ENCODE measurements around the gene MT1G.
"Not testable (repeated sequence)": the region's sequence is repeated elsewhere in the genome, so short reads cannot be mapped to it uniquely, and the experiment has no call there.

Gene MT1G

GRCh38 chr16:56665286-56666261 lies 2.3 kb downstream of the MT1G start:
- not testable (repeated sequence) for DNase-seq (ENCODE audit: low read depth)

- no peak for DNase-seq (ENCODE audit: low read depth)
These were observed 3.4 kb downstream of the MT1G start for GRCh38 chr16:56664506-56664905.

DNA sequence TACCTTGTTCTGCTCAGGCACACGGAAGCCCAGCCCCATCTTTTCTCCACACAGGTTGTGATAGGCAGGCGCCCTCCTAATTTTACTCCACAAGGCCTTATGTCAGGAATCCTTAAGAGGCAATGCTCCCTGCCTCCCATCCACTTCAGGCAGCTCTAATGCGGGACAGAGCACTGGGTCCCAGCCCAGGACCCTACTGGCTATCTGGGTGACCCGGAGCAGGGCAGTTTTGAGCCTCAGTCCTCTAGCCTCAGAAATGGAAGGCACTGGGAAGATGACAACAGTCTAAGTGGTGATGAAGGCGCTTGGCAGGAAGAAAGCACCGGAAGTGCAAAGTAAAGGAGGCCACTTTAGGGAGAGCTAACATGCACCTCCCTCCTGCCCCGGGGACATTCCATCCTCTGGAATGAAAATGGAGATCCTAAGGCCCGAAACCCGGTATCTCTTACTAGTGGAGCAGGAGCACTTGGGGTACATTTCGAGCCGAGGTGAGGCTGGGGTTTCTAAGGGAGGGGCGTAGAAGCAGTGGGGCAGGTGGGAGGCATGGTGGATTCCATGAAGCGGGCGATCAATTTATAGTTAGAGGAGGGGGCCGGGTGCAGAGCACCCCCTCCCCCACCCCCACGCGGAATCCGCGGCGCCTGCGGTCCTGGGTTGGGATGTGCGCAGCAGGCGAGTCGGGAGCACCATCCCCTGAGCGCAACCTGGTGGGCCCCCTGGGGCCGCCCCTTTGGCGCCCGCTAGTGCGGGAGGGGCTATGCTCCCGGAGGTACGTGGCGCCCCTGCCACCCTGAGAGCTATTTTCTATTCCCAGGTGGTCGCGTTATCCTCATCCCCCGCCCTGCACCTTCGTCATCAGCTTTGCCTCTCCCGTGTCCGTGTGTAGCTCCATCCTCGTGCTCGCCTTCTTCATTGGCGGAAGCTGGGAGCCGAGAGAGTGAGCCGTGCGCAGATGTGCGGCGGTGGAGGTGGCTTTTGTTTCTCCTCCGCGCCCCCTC lies 5.2 kb downstream of the MT1G start:
- no peak for DNase-seq (ENCODE audit: low read depth)

- DNase-seq (ENCODE audit: low read depth): no peak
These were observed 9.5 kb downstream of the MT1G start for GRCh38 chr16:56658327-56658875.

DNA sequence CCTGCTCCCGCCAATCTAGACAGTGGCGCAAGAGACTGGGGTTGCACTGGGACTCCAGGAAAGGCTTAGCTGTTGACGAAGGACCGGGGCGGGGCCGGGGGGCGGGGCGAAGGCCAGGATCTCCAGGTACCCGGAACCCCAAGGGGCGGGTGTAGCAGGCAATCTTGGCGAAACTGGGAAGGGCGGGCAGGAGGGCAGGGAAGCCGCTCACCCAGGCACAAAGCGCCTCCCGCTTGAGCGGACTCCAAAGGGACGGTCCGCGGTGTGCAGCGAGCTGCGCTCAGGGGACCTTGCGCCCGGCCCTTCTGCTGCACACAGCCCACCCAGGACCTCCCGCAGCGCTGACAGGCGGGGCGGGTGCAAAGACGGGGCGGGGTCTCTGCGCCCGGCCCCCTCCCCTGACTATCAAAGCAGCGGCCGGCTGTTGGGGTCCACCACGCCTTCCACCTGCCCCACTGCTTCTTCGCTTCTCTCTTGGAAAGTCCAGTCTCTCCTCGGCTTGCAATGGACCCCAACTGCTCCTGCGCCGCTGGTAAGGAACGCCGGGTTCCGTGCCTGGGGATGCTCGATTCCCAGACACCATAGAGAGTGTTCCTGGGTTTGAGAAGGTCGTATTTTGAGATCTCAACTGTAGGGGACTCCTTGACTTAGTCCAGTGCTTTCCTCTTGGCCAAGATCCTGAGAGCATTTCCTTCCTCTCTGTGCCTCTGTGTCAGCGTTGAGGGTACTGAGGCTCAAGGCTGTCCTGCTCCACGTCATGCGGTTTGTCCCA lies 10.1 kb downstream of the MT1G start, which contains the start of gene MT1F:
MT1F (plus strand) TSS at position 405 of the 772 bp plus-strand sequence; CDS start at position 505, 100 bp downstream.
- DNase-seq (ENCODE audit: low read depth): no peak

- DNase-seq (ENCODE audit: low read depth): no peak
These were observed 14.6 kb downstream of the MT1G start for GRCh38 chr16:56653218-56653617.

- DNase-seq (ENCODE audit: low read depth): no peak
These were observed 15.3 kb downstream of the MT1G start for GRCh38 chr16:56652600-56652999.

DNA sequence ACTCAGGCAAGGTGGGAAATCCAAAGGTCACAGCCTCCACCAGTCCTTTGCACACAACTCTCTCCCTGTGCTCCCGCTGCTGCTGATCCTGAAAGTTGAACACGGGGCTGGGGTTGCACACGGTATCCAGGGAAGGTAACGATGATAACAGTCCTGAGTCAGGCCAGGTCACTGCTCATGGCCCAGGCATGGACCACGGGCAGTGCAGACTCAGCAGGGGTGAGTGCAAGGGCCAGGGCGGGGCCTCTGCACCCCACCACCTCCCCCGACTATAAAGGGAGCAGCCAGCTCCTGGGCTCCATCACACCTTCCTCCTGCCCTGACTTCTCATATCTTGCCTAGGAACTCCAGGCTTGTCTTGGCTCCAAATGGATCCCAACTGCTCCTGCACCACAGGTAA lies 16.3 kb downstream of the MT1G start, which contains the start of gene MT1B:
MT1B (plus strand) TSS at position 301 of the 400 bp plus-strand sequence; CDS start at position 369, 68 bp downstream.
- DNase-seq (ENCODE audit: low read depth): no peak

DNA sequence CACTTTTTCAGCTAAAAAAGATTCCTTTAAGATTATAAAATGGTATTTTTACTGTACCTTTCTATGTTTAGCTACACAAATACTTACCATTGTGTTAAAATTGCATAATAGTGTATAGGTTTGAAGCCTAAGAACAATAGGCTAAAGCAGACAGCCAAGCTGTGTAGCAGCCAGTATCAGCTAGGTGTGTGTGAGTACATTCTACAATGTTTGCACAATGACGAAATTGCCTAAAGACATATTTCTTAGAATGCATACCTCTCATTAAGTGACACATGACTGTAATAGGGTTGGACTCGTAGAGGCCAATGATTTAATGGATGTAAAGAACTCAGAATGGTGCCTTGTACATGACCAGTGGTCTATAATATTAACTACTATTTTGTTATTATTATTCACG lies 18.0 kb downstream of the MT1G start:
- no peak for DNase-seq (ENCODE audit: low read depth)

GRCh38 chr16:56649271-56649670 lies 18.6 kb downstream of the MT1G start:
- no peak for DNase-seq (ENCODE audit: low read depth)

DNA sequence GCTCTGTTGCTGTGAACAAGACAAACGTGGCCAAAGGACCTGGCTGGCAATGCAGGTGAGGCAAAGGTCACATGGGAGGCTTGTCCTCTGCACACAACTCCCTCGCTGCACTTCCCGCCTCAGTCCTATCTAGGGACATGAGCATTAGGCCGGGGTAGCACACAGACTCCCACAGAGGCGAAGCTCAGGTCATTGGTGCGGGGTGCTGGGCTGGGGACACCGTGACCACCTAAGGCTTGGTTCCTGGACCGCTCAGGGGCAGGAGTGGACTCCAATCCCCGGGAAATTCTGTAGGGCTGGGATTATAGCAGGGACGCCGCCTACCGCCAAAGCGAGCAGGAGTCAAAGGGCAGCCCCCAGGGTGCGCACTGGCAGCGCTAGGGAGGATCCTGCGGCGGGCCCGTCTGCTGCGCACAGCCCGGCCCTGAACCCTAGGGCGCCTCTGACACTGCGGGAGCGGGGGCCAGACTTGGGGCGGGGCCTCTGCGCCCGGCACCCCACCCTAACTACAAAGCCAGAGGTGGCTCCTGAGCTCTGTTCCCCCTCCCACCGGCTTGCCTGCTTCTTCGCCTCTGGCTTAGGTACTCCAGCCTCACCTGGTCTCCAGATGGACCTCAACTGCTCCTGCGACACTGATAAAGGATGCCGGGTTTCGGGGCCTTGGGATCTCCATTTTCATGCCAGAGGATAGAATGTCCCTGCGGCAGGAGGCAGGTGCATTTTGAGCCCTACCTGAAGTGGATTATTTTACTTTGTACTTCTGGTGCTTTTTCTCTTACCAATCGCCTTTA lies 20.0 kb downstream of the MT1G start:
- no peak for DNase-seq (ENCODE audit: low read depth)

GRCh38 chr16:56645838-56646237 lies 22.0 kb downstream of the MT1G start:
- no peak for DNase-seq (ENCODE audit: low read depth)

DNA sequence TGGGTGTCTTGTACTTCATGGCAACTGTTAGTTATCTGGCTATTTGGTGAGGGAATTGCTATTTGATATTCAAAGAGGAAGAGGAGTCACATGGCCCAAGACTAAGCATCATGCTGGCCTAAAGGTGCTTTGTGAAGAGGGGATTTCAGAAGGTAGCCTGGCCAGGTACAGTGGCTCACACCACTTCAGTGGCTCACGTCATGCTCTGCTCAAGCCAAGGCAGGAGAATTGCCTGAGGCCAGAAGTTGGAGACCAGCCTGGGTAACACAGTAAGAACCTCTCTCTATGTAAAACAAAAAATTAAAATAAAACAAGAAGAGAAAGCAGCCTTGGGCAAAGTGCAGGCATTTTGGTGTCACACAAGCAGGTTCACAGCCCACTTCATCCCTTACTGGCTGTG lies 22.6 kb downstream of the MT1G start:
- DNase-seq (ENCODE audit: low read depth): no peak

DNA sequence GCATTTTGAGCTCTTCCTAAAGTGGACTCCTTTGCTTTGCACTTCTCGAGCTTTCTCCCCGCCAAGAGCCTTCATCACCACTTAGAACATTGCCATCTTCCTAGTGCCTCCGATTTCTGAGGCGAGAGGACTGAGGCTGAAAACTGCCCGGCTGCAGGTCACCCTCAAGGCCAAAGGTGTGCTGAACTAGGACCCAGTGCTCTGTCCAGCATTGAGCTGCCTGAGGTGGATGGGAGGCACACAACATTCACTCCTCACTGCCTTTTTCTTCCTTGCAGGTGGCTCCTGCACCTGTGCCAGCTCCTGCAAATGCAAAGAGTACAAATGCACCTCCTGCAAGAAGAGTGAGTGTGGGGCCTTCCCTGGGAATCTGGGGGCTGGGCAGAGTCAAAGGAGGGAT lies 24.0 kb downstream of the MT1G start:
- no peak for DNase-seq (ENCODE audit: low read depth)

DNA sequence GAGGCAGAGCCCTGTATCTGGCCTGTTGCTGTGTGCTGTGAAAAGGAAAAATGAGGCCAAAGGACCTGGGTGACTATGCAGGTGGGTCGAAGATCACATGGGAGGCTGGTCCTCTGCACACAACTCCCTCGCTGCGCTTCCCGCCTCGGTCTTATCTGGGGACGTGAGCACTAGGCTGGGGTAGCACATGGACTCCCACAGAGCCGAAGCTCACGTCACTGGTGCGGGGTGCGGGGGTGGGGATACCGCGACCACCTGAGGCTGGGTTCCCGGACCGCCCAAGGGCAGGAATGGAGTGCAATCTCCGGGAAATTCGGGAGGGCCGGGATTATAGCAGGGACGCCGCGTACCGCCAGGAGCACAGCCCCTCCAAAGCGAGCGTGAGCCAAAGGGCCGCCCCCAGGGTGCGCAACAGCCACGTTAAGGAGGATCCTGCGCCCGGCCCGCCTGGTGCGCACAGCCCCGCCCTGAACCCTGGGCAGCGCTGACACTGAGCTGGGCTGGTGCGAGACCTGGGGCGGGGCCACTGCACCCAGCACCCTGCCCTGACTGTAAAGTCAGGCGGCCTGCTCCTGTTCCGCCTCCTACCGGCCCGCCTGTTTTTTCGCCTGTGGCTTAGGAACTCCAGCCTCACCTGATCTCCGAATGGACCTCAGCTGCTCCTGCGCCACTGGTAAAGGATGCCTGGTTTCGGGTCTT lies 24.6 kb downstream of the MT1G start:
- no peak for DNase-seq (ENCODE audit: low read depth)

GRCh38 chr16:56641166-56641565 lies 26.7 kb downstream of the MT1G start:
- DNase-seq (ENCODE audit: low read depth): no peak

DNA sequence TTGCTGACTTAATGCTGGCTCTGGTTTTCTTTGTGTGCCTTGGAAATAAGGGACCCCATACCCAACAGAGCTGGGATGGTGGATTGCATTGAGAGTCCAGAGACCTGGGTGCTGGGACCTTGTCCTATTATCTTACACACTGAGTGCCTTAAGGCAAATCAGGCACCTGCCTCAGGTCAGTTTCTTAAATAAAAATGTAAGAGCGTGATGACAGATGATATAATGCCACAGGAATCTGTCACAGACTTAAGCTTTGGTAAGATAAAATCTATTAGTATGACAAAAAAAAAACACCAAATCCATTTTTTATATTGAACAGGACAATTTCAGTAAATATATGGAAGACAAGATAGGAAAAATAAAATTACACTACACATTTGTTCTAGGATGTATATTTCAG lies 27.8 kb downstream of the MT1G start:
- no peak for DNase-seq (ENCODE audit: low read depth)

GRCh38 chr16:56639045-56639444 lies 28.8 kb downstream of the MT1G start:
- no peak for DNase-seq (ENCODE audit: low read depth)

- no peak for DNase-seq (ENCODE audit: low read depth)
These were observed 29.8 kb downstream of the MT1G start, which contains the start of gene MT1A for GRCh38 chr16:56637814-56638750. MT1A (plus strand) TSS chr16:56638666; CDS start chr16:56638739, 73 bp downstream.

All from CMK (cell line).